ENCODE results near the gene MEF2D. TPM values are rescaled to one million over a fixed set of nuclear protein-coding genes. Genes with fewer than 3 reads are reported as not detected.
A peak's percentile ranks its signal among the peaks of the same experiment; 100 is the strongest.

MEF2D gene
- 60.8 TPM for total RNA-seq
- long read RNA-seq, partial matches to known transcripts: 20 of 53 reads
- long read RNA-seq, other reads (novel, unspliced or antisense): 33 of 53 reads

- ATAC-seq (no peak), DNase-seq (no peak)
- peak within 1 kb of the TSS; percentile 100 for H3K27ac ChIP-seq
- H3K27me3 ChIP-seq: no peaks in the 10 kb centered on the region
- no peaks in the 10 kb centered on the region for H3K36me3 ChIP-seq
- TF ChIP-seq CTCF (IDR thresholded peaks at IDR 0.05): no peak
- intact Hi-C loops (cut with DNase I): no loop called here
- H3K4me1 ChIP-seq: peaks cover 69% of the 10 kb centered on the region
- H3K9me3 ChIP-seq: no peaks in the 10 kb centered on the region
- H3K4me3 ChIP-seq: peak within 1 kb of the TSS; percentile 94
These were observed at the start of gene MEF2D for GRCh38 chr1:156500543-156500792. Gene MEF2D (minus strand): TSS chr1:156500775. CDS start chr1:156483292, 17,483 bp downstream.

DNA sequence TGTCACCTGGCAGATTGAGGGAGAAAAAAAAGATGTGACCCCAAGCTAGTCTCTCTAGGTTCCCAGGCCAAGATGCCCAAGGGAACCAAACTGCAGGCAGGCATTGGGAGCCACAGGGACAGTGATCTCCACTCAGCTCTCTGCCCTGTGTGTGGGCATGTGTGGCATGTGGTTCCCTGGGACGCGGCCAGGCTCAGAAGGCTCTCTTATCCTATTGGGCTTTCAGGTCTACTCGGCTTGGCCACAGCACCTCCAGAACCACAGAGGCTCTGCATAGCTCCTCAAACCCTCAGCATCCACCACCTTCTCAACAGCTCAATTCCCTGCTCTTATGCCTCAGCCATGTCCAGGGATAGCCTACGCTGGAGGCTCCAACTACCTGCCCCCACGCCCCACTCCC lies 49.8 kb upstream of the MEF2D start:
- no peak for ATAC-seq
- Histone ChIP-seq H3K27ac (no peak overlapping the region), H3K4me1 (no peaks in the 10 kb centered on the region), H3K9me3 (no peaks in the 10 kb centered on the region), H3K27me3 (no peaks in the 10 kb centered on the region), H3K36me3 (no peaks in the 10 kb centered on the region), H3K4me3 (no peak overlapping the region)
- DNase-seq: no peak
- intact Hi-C loops (cut with DNase I): no loop called here
- TF ChIP-seq CTCF (IDR thresholded peaks at IDR 0.05): no peak

DNA sequence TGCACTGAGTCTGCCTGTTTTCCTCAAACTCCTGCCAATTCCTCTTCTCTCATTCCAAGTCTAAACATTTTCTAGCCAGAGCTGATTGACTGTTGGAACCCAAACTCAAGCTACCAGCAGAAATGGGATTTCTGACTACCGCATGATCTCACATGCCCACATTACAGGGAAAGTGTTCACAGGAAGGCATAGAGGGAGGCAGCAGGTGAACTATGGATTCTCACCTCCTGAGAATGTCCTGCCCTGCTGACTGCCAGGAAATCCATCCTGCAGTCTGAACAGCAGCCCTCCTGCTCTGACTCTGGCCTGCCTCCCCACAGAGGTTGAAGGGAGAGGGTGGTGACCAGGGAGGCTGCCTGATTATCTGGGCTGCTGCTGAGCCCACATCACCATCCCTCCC lies 49.3 kb upstream of the MEF2D start:
- Histone ChIP-seq H3K4me1 (no peaks in the 10 kb centered on the region), H3K9me3 (no peaks in the 10 kb centered on the region), H3K27me3 (no peaks in the 10 kb centered on the region), H3K36me3 (no peaks in the 10 kb centered on the region), H3K4me3 (no peak overlapping the region), H3K27ac (no peak overlapping the region)
- no peak for TF ChIP-seq CTCF (IDR thresholded peaks at IDR 0.05)
- ATAC-seq (no peak), DNase-seq (no peak)
- intact Hi-C loops (cut with DNase I): no loop called here

DNA sequence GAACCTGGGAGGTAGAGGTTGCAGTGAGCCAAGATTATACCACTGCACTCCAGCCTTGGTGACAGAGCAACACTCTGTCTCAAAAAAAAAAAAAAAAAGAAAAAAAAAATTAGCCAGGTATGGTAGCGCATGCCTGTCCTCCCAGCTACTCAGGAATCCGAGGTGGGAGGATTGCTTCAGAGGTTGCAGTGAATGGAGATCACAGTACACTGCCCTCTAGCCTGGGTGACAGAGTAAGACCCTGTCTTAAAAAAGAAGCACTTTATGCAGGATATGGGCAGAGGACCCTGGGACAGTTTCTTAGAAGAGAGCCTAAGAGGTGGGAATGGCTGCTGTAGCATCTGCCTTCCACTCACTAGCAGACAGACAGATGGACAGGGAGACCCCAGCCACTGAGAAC lies 48.8 kb upstream of the MEF2D start:
- Histone ChIP-seq H3K27ac (no peak overlapping the region), H3K27me3 (no peaks in the 10 kb centered on the region), H3K4me3 (no peak overlapping the region), H3K36me3 (no peaks in the 10 kb centered on the region), H3K4me1 (no peaks in the 10 kb centered on the region), H3K9me3 (no peaks in the 10 kb centered on the region)
- no peak for TF ChIP-seq CTCF (IDR thresholded peaks at IDR 0.05)
- no peak for ATAC-seq
- DNase-seq: no peak
- intact Hi-C loops (cut with DNase I): no loop called here

DNA sequence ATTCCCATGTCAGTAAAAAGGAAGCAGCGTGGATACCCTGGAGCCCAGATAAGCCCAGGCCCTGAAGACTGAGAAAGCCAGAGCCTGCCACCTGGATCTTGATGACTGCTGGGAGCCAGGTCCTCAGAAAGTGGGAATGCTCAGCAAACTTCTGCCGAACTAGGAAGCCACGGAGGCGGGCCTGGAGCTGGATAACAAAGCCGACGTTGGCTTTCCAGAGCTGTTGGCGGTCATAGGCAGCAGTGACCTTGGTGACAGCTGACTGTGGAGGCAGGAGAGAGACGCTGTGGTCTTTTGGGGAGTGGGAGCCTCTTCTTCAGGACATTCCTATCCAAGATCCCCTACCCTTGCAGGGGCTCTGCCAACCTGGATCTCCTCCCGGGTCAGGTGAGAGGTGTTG lies 47.4 kb upstream of the MEF2D start:
- H3K4me3 ChIP-seq: no peak overlapping the region
- H3K27ac ChIP-seq: no peak overlapping the region
- no peak for TF ChIP-seq CTCF (IDR thresholded peaks at IDR 0.05)
- no peaks in the 10 kb centered on the region for H3K36me3 ChIP-seq
- no peaks in the 10 kb centered on the region for H3K9me3 ChIP-seq
- ATAC-seq (no peak), DNase-seq (no peak)
- H3K4me1 ChIP-seq: no peaks in the 10 kb centered on the region
- H3K27me3 ChIP-seq: no peaks in the 10 kb centered on the region
- intact Hi-C loops (cut with DNase I): no loop called here

GRCh38 chr1:156547434-156547833 lies 46.9 kb upstream of the MEF2D start:
- Histone ChIP-seq H3K9me3 (no peaks in the 10 kb centered on the region), H3K36me3 (no peaks in the 10 kb centered on the region), H3K4me3 (no peak overlapping the region), H3K27me3 (no peaks in the 10 kb centered on the region), H3K27ac (no peak overlapping the region), H3K4me1 (no peaks in the 10 kb centered on the region)
- intact Hi-C loops (cut with DNase I): no loop called here
- no peak for TF ChIP-seq CTCF (IDR thresholded peaks at IDR 0.05)
- no peak for DNase-seq
- ATAC-seq: no peak
